ENCODE results near the gene MGAT5B.
"Not testable (repeated sequence)": the region's sequence is repeated elsewhere in the genome, so short reads cannot be mapped to it uniquely, and the experiment has no call there.

MGAT5B gene

GRCh38 chr17:76868176-76868668 is at the start of gene MGAT5B:
MGAT5B (plus strand) TSS chr17:76868404; CDS start chr17:76869030, 626 bp downstream.
- peak; percentile 34 for DNase-seq

GRCh38 chr17:76820039-76820438 is 48.2 kb upstream of the MGAT5B start:
- DNase-seq, result peak; percentile 12

GRCh38 chr17:76820561-76820960 is 47.6 kb upstream of the MGAT5B start:
- DNase-seq, result no peak

GRCh38 chr17:76822184-76822778 is 45.9 kb upstream of the MGAT5B start:
- DNase-seq, result peak; percentile 5

GRCh38 chr17:76824093-76824492 is 44.1 kb upstream of the MGAT5B start:
- no peak for DNase-seq

GRCh38 chr17:76826330-76827068 is 41.7 kb upstream of the MGAT5B start:
- DNase-seq, result no peak

GRCh38 chr17:76827736-76828135 is 40.5 kb upstream of the MGAT5B start:
- DNase-seq, result no peak

GRCh38 chr17:76830987-76831715 is 37.1 kb upstream of the MGAT5B start:
- DNase-seq, result peak; percentile 84

GRCh38 chr17:76833034-76833644 is 35.1 kb upstream of the MGAT5B start:
- no peak for DNase-seq

- DNase-seq, result no peak
Observed at GRCh38 chr17:76833747-76834146, 34.5 kb upstream of the MGAT5B start.

GRCh38 chr17:76834870-76835269 is 33.3 kb upstream of the MGAT5B start:
- peak; percentile 33 for DNase-seq

- DNase-seq, result no peak
Observed at GRCh38 chr17:76840443-76840767, 27.8 kb upstream of the MGAT5B start.

GRCh38 chr17:76840884-76841775 is 27.1 kb upstream of the MGAT5B start:
- no peak for DNase-seq

GRCh38 chr17:76841776-76842405 is 26.3 kb upstream of the MGAT5B start:
- no peak for DNase-seq

- DNase-seq, result not testable (repeated sequence)
Observed at GRCh38 chr17:76843068-76843467, 25.1 kb upstream of the MGAT5B start.

GRCh38 chr17:76843703-76844484 is 24.3 kb upstream of the MGAT5B start:
- DNase-seq, result no peak

- no peak for DNase-seq
Observed at GRCh38 chr17:76844485-76844829, 23.7 kb upstream of the MGAT5B start.

GRCh38 chr17:76844846-76845245 is 23.4 kb upstream of the MGAT5B start:
- no peak for DNase-seq

- DNase-seq, result no peak
Observed at GRCh38 chr17:76845541-76846017, 22.6 kb upstream of the MGAT5B start.

GRCh38 chr17:76847031-76847430 is 21.2 kb upstream of the MGAT5B start:
- DNase-seq, result no peak

GRCh38 chr17:76848670-76849069 is 19.5 kb upstream of the MGAT5B start:
- DNase-seq, result no peak
